Non-pigmented ciliary epithelial cell (primary cell): ENCODE measurements around the gene PFDN2.

Source experiments
- DNase-seq: peaks from one replicate; pipeline ENCODE4 v3.0.0-alpha.2; 2010; ENCODE audit warnings: low read depth

Gene PFDN2

GRCh38 chr1:161099090-161099802 is 18.6 kb downstream of the PFDN2 start:
- DNase-seq, result no peak

GRCh38 chr1:161098210-161099068 is 19.4 kb downstream of the PFDN2 start, which contains the start of gene KLHDC9:
TSS of gene KLHDC9 (plus strand) at chr1:161098361. CDS start at chr1:161098536, 175 bp downstream.
- no peak for DNase-seq

GRCh38 chr1:161096530-161096929 is 21.3 kb downstream of the PFDN2 start:
- no peak for DNase-seq

- no peak for DNase-seq
Measured at GRCh38 chr1:161096015-161096414, 21.8 kb downstream of the PFDN2 start.

- no peak for DNase-seq
Measured at GRCh38 chr1:161095230-161095629, 22.6 kb downstream of the PFDN2 start.

- DNase-seq, result no peak
Measured at GRCh38 chr1:161094481-161094880, 23.4 kb downstream of the PFDN2 start.

GRCh38 chr1:161092621-161093028 is 25.2 kb downstream of the PFDN2 start:
- DNase-seq, result no peak

- DNase-seq, result no peak
Measured at GRCh38 chr1:161091796-161092507, 25.9 kb downstream of the PFDN2 start.

- DNase-seq, result no peak
Measured at GRCh38 chr1:161091093-161091492, 26.7 kb downstream of the PFDN2 start.

GRCh38 chr1:161090617-161091016 is 27.2 kb downstream of the PFDN2 start:
- no peak for DNase-seq

- DNase-seq, result no peak
Measured at GRCh38 chr1:161089938-161090337, 27.9 kb downstream of the PFDN2 start.

GRCh38 chr1:161089251-161089924 is 28.4 kb downstream of the PFDN2 start, which contains the start of gene NECTIN4:
TSS of gene NECTIN4 (minus strand) at chr1:161089558. CDS start at chr1:161089296, 262 bp downstream.
- DNase-seq, result no peak

- no peak for DNase-seq
Measured at GRCh38 chr1:161088587-161089110, 29.2 kb downstream of the PFDN2 start.

- no peak for DNase-seq
Measured at GRCh38 chr1:161086457-161086856, 31.4 kb downstream of the PFDN2 start.

GRCh38 chr1:161085165-161085564 is 32.7 kb downstream of the PFDN2 start:
- no peak for DNase-seq

GRCh38 chr1:161084597-161084988 is 33.2 kb downstream of the PFDN2 start:
- DNase-seq, result no peak

GRCh38 chr1:161083748-161084596 is 33.9 kb downstream of the PFDN2 start:
- no peak for DNase-seq

- peak; percentile 78 for DNase-seq
Measured at GRCh38 chr1:161082996-161083747, 34.7 kb downstream of the PFDN2 start.

- no peak for DNase-seq
Measured at GRCh38 chr1:161082483-161082882, 35.4 kb downstream of the PFDN2 start.

GRCh38 chr1:161081519-161081918 is 36.3 kb downstream of the PFDN2 start:
- DNase-seq, result no peak
